ENCODE measurements around the gene SPACDR. TPM values are rescaled to one million over a fixed set of nuclear protein-coding genes. Genes with fewer than 3 reads are reported as not detected.

The SPACDR gene
- total RNA-seq, 1 experiment from 2014 or later = not detected

DNA sequence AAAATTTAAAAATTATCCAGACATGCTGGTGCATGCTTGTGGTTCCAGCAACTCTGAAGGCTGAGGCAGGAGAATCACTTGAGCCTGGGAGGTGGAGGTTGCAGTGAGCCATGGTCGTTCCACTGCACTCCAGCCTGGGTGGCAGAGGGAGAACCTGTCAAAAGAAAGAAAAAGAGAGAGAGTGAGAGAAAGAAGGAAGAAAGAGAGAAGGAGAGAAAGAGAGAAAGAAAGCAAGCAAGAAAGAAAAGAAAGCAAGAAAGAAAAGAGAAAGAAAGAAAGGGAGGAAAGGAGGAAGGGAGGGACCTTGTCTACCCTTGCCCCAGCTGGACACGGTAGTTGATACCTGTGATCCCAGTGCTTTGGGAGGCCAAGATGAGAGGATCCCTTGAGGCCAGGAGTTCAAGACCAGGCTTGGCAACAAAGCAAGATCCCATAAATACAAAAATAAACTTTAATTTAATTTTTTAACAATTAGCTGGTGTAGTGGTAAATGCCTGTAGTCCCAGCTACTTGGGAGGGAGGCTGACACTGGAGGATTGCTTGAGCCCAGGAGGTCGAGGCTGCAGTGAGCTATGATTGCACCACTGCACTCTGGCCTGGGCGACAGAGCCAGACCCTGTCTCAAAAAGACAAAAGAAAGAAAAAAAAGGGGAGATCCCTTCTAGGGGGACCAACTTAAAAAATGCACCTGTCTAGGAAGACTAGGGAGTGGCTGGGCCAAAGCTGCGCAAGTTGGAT, 28.8 kb upstream of the SPACDR start:
- H3K27ac ChIP-seq (ENCODE audit: insufficient read length, low read depth, low read length) = no peak overlapping the region
- H3K23ac ChIP-seq (ENCODE audit: insufficient read length, low read depth, low read length) = no peak overlapping the region
- no peaks in the 10 kb centered on the region for H4K20me1 ChIP-seq (ENCODE audit: control insufficient read depth, insufficient read depth, insufficient read length)
- no peak overlapping the region for H4K5ac ChIP-seq (ENCODE audit: insufficient read length, low read depth, low read length)
- H2AK5ac ChIP-seq (ENCODE audit: insufficient read length, low read length) = no peak overlapping the region
- H2BK5ac ChIP-seq (ENCODE audit: insufficient read length, low read length) = no peak overlapping the region
- H3K79me1 ChIP-seq (ENCODE audit: insufficient read depth, low read depth, low read length, poor library complexity, severe bottlenecking) = no peaks in the 10 kb centered on the region
- H3K56ac ChIP-seq (ENCODE audit: insufficient read length, low read depth, low read length) = no peak overlapping the region
- no peak overlapping the region for H4K8ac ChIP-seq (replicated peaks; ENCODE audit: insufficient read length, low read depth, low read length)
- no peaks in the 10 kb centered on the region for H3K9me3 Mint-ChIP-seq
- H3K27me3 ChIP-seq (ENCODE audit: insufficient read depth, low read length) = no peaks in the 10 kb centered on the region; the same call in 1 of the 2 replicates
- TF ChIP-seq, protein P1, sequence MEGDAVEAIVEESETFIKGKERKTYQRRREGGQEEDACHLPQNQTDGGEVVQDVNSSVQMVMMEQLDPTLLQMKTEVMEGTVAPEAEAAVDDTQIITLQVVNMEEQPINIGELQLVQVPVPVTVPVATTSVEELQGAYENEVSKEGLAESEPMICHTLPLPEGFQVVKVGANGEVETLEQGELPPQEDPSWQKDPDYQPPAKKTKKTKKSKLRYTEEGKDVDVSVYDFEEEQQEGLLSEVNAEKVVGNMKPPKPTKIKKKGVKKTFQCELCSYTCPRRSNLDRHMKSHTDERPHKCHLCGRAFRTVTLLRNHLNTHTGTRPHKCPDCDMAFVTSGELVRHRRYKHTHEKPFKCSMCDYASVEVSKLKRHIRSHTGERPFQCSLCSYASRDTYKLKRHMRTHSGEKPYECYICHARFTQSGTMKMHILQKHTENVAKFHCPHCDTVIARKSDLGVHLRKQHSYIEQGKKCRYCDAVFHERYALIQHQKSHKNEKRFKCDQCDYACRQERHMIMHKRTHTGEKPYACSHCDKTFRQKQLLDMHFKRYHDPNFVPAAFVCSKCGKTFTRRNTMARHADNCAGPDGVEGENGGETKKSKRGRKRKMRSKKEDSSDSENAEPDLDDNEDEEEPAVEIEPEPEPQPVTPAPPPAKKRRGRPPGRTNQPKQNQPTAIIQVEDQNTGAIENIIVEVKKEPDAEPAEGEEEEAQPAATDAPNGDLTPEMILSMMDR (conservative IDR thresholded peaks at IDR 0.05) = no peak
- no peaks in the 10 kb centered on the region for H3K79me2 ChIP-seq (ENCODE audit: insufficient read depth, low read length)
- H2BK15ac ChIP-seq (ENCODE audit: low read depth, low read length) = no peak overlapping the region
- peak overlapping the region; percentile 51 to 75 for H3K4me3 Mint-ChIP-seq
- H3T11ph ChIP-seq (ENCODE audit: low read length) = no peak overlapping the region
- no peak overlapping the region for H4K91ac ChIP-seq (ENCODE audit: insufficient read length, low read depth, low read length)
- no CpG with 5 or more reads among the region's 5 CpGs for WGBS (ENCODE audit: extremely low coverage, insufficient read length, low lambda C conversion rate)
- no peak overlapping the region for H3K9ac ChIP-seq (ENCODE audit: extremely low read depth, insufficient read length, low read length)
- H2AFZ ChIP-seq (ENCODE audit: low read length) = no peak overlapping the region
- no peaks in the 10 kb centered on the region for H3K9me3 ChIP-seq (ENCODE audit: control insufficient read depth, low read depth, low read length)
- peak overlapping the region; percentile 52 for H3K4me2 ChIP-seq (ENCODE audit: insufficient read depth, insufficient read length, low read length)
- no peak overlapping the region for H3K14ac ChIP-seq (ENCODE audit: insufficient read depth, low read length)
- H2BK20ac ChIP-seq (ENCODE audit: low read depth, low read length, poor library complexity, severe bottlenecking) = no peak overlapping the region
- H3K18ac ChIP-seq (ENCODE audit: insufficient read length, low read depth, low read length) = no peak overlapping the region
- no peak overlapping the region for H2BK120ac ChIP-seq (ENCODE audit: low read depth, low read length, poor library complexity, severe bottlenecking)
- no peak for DNase-seq
- H3K27me3 Mint-ChIP-seq (ENCODE audit: low read depth) = peaks cover 23% of the 10 kb centered on the region
- H3K27ac Mint-ChIP-seq = no peak overlapping the region
- peaks cover 0 to 6% (median 3%) of the 10 kb centered on the region in 3 experiments; a peak in 2 of 7 replicates for H3K36me3 Mint-ChIP-seq (ENCODE audit: insufficient read depth in 1 of 3, low read depth in 3 of 3)
- 0 out of 2 replicates have a peak, but pooled peaks cover 2% of the 10 kb centered on the region for H3K4me1 ChIP-seq (ENCODE audit: insufficient read depth, low read length)
- H3K4ac ChIP-seq (ENCODE audit: low read depth, low read length) = no peak overlapping the region
- no peak overlapping the region for H2BK12ac ChIP-seq (ENCODE audit: insufficient read length, low read depth, low read length)
- H3K23me2 ChIP-seq (ENCODE audit: insufficient read length, low read depth, low read length, poor library complexity, severe bottlenecking) = peaks cover 3% of the 10 kb centered on the region
- peaks cover 12 to 32% of the 10 kb centered on the region in 2 experiments for H3K4me1 Mint-ChIP-seq

Data from H9 (cell line).